Activated naive CD4-positive, alpha-beta T cell treated with Interleukin-2 at 50 U/mL for 16 hours (primary cell): ENCODE results near the gene SERGEF.
A peak's percentile ranks its signal among the peaks of the same experiment; 100 is the strongest.
"Not testable (repeated sequence)": the region's sequence is repeated elsewhere in the genome, so short reads cannot be mapped to it uniquely, and the experiment has no call there.

Experiments used
- DNase-seq: peaks from one replicate; pipeline ENCODE4 v3.0.0-alpha.2; 2020

SERGEF gene

DNA sequence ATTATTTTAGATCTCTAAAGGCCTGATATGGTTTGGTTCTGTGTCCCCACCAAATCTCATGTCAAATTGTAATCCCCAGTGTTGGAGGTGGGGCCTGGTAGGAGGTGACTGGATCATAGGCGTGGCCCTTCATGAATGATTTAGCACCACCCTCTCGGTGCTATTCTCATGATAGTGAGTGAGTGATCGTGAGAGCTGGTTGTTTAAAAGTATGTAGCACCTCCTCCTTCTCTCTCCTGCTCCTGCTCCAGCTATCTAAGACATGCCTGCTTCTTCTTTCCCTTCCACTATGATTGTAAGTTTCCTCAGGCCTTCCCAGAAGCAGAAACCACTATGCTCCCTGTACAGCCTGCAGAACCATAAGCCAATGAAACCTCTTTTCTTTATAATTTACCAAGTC lies 114.1 kb downstream of the SERGEF start:
- DNase-seq, result no peak

DNA sequence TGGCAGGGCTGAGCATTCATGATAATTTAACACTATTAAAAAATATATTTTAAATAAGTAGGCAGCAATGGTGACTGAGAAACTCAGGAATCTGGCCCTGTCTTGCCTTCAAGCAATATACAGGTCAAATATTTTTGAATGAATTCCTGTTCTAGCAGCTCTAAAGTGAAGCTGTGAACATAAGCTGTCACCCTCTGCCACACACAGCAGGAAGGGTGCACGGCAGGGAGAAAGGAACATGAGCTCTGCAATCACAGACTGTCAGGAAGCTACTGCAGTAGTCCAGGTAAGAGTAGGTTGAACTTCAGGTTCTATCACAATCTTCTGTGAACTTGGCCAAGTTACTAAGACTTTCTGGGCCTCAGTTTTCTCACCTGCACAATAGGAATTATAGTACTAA lies 114.8 kb downstream of the SERGEF start:
- DNase-seq, result no peak

DNA sequence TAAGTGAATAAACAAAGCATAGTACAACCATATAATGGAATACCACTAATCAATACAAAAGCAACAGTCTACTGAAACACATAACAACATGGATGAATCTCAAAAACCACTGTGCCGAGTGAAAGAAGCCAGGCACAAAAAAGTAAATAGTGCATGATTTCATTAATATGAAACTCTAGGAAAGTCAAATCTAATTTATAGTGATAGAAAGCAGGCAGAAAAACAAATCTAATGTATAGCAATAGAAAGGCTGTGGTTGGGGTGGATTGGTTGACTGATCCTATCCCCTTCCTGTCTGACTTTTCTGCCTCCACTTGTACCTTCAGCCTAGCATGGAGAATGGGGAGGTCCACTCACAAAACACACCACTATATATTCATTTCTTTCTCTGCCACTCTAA lies 115.4 kb downstream of the SERGEF start:
- DNase-seq, result no peak

DNA sequence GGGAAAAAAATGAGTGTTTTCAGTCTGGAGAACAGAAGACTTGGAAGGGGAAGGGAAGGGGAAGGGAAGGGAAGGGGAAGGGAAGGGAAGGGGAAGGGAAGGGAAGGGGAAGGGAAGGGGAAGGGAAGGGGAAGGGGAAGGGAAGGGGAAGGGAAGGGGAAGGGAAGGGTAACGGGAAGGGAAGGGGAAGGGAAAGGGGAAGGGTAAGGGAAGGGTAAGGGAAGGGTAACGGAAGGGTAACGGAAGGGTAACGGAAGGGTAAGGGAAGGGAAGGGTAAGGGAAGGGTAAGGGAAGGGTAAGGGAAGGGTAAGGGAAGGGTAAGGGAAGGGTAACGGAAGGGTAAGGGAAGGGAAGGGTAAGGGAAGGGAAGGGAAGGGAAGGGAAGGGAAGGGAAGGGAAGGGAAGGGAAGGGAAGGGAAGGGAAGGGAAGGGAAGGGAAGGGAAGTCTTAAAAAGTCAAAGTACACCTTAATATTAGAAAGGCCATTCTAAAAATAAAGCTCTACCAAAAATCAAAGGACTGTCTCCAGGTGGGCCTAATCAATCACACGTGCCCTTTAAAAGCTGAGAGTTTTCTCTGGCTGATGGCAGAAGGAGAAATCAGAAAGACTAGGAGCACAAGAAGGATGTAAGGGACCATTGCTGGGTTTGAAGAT lies 116.2 kb downstream of the SERGEF start:
- not testable (repeated sequence) for DNase-seq

DNA sequence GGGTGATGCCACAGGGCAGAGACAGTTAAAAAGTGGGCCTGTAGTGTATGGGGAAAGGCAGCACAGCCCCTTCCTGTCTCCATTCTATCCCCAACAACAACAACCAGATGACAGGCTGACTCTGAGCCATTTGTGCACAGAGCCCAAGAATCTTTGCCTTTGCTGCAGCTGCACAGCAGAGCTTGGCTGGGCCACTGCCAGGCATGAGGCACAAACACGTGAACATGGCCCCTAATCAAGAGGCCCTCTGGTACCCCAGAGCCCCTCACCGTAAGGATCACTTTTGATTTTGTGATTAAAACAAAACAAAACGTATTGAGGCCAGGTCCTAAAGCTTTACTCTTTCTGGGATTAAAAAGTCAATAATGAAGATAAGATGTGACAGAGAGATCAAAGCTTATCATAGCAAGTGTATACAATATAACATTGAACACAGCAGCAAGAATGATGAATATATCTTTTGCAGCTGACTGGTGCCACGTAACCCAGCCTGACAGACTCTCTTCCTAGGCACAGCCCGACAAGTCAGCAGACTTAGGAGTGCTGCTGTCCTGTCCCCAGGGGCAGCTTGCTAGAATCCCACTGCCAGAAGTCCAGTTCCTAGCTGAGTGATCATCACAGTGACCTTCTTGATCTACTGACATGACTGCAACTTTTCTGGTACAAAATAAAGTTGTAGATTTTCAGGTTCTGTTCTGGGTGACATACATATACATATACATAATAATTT lies 117.8 kb downstream of the SERGEF start:
- DNase-seq, result no peak

DNA sequence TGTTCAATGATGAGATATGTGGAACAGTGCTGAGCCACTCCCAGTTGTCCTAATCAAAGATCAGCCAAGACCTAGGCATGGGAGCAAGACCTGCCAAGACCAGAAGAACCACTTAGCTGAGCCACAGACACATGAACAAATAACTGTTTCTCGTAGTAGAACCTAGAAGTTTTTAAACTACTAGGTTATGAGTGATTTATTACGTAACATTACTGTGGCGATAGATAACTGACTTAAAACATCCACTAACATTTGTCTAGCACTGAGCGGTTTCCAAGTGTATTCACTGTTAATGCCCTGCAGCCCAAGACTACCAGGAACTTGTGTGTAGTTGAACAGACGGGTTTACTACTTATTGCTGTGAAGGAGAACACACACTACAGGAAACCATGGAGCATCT lies 120.4 kb downstream of the SERGEF start:
- no peak for DNase-seq

DNA sequence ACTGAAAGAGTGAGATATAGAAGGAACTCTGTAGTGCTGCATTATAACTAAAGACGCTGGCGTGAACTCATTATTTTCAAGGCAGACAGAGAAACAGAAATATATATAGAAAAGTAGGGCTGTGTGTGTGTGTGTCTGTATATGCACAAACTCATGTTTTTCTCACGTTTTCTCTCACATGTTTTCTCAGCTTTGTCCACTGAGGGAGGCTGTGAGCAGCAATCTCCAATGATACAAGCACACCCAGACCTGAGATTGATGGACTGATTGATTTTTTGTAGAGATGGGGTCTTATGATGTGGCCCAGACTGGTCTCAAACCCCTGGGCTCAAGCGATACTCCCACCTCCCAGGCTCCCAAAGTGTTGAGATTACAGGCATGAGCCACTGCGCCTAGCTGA lies 122.5 kb downstream of the SERGEF start:
- DNase-seq, result no peak

DNA sequence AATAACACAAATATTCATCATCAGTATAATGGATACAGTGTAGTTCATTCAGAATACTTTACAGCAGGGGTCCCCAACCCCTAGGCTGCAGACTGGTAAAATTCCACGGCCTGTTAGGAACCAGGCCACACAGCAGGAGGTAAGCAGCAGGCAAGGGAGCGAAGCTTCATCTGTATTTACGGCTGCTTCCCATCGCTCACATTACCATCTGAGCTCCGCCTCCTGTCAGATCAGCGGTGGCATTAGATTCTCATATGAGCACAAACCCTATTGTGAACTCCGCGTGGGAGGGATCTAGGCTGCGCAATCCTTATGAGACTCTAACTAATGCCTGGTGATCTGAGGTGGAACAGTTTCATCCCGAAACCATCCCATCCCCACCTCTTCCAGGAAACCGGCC lies 125.1 kb downstream of the SERGEF start:
- no peak for DNase-seq

DNA sequence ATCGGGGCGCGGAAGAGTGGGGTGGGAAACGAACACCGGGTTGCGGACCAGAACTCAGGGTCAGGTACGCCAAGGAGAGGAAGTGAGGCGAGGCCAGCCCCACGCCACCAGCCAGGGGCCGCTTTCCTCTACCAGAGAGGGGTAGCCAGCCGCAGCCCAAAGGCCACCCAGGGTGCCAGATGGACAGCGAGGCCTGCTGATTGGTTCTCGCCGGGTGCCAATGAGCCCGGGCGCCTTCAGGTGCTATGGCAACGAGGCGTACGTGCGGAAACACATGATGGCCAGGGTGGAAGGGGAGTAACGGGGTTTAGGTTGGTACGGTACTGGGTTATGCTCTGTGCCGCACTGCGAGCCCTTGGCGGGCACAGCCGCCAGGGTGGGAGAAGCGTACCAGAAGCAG lies 128.9 kb downstream of the SERGEF start:
- no peak for DNase-seq

DNA sequence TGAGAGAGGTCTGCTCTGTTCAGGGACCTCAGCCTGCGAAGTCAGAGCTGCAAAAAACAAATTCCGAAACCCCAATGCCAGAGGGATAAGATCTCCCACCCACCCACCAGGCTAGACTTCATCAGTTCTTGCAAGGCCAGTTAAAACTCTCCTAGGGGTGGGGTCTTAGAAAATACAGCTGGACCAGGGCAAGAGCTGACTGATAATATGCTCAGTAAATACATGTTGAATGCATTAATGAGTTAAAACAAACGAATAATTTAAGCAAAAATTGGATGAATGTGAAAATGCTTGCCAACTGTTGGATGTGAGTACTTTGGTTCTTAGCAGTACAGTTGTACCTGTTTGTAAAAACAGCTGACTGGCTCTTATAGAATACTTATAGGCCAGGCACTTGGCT lies 129.8 kb downstream of the SERGEF start:
- DNase-seq, result no peak

DNA sequence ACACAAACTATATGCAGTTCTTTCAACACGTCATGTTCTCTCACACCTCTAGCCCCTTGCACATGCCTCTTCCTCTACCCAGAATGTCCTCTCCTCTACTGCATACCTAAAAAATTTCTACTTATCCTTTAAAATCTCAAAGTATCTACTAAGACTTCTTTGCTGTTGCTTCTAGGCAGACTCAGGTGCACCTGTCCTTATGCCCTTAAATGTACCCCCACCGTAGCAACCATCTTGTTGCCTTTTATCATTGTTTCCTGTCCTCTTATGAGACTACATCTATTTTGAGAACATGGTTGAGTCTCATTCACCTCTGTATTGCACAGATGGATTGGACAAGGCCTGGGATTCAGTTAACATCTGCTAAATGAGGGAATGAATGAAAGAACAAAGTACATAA lies 134.1 kb downstream of the SERGEF start:
- DNase-seq, result no peak

DNA sequence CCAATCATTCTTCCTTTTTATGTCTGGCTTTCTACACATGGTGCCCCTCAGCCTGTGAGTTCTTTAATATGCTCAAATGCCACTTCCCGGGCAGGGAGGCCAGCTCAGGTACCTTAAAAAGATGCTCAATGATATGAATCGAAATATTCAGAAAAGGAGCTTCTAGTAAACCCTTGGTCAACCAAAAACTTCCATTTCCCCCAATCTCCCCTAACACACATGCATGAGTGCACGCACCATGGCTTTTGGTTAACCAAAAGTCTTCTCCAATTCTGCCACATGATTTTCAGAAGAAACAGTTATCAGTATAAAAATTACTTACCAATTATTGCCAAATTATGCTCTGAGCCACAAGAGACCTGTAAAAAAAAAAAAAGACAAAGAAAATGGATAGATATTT lies 135.0 kb downstream of the SERGEF start:
- DNase-seq, result no peak

DNA sequence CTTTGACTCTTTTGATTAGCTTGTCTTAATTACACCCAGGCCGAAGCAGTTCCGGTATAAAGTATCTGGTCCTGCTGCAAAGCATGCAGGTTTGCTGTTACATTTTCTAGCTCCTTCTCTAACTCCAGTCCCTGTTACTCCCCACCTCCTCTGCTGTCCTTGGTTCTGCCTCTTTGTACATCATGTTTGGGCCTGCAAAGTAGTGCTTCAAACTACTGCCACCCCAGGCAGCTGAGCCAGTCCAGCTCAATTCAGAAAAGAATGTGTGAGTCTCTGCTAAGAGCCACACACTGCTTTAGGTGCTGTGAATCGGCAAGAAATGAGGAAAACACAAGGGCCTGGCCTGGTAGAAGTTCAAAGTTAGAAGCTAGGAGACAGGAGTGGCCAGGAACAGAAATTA lies 136.0 kb downstream of the SERGEF start:
- DNase-seq, result no peak

DNA sequence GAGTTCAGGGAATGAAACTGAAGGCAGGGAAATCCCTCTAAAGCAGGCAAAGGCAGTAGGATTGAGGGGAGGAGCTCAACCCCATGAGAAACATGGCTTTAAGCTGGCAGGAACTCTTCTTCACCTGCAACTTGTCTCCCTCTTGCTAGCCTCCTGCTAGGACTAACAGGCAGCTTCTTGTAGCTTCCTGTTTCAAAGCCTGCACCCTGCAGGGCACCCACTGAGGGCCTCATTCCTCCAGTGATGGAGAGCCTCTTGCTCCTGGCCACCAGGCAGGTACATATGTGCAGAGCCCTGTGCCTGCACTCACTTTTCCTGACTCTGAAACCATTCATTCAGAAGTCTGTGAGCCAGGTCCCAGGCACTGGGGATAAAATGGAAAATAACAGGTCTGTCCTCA lies 137.0 kb downstream of the SERGEF start:
- no peak for DNase-seq

DNA sequence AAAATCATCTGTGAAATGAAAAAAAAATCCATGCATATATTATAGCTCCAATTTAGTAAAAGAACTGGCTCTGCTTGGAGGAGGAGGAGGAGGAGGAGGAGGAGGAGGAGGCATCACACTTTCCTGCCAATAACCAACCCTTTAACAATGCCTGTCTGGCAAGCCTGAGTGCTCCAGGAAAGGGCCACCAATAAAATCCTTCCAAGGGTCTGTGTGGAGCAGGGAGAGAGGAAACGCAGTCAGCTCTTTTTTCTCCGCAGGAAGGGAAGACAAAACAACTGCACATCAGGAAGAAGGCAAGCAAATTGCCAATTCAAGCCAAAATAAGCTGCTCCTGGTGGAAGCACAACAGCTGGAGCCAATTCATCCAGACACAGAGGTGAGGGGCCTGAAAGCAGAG lies 139.3 kb downstream of the SERGEF start:
- no peak for DNase-seq

DNA sequence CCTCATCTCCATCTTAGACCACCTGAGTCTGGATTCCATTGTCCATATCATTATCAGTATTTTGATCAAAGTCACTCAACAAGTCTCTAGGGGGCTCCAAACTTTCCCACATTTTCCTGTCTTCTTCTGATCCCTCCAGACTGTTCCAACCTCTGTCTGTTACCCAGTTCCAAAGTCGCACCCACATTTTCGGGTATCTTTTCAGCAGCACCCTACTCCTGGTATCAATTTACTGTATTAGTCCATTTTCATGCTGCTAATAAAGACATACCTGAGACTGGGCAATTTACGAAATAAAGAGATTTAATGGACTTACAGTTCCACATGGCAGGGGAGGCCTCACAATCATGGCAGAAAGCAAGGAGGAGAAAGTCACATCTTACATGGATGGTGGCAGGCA lies 144.4 kb downstream of the SERGEF start:
- not testable (repeated sequence) for DNase-seq

DNA sequence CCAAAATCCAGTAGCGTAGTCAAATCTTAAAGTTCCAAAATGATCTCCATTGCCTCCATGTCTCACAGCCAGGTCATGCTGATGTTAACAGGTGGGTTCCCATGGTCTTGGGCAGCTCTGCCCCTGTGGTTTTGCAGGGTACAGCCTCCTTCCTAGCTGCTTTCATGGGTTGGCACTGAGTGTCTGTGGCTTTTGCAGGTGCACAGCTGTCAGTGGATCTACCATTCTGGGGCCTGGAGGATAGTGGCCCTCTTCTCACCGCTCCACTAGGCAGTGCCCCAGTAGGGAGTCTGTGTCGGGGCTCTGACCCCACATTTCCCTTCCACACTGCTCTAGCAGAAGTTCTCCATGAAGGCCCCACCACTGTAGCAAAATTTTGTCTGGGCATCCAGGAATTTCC lies 145.5 kb downstream of the SERGEF start:
- no peak for DNase-seq

DNA sequence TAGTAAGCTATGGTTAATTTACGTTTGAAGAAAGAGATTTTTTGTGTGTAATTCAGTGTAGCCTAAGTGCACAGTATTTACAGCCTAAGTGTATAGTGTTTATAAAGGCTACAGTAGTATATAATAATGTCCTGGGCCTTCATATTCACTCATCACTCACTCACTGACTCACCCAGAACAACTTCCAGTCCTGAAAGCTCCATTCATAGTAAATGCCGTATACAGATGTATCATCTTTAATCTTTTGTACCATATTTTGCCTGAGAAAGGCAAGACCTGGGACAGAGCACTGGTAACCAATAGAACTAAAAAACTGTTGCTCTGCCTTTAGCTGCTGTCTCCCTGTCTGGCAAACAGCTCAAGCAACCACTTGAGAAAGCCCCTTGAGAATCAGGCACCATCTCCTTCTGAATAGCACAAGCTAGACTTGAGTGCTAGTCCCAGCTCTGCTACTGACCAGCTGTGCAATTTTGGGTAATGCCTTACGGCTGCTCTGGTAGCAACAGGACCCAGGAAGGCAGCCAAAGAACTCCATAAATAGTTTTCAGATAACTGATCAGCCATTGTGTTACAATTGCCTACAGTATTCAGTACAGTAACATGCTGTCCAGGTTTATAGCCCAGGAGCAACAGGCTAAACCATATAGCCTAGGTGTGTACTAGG lies 146.9 kb downstream of the SERGEF start:
- DNase-seq, result no peak

DNA sequence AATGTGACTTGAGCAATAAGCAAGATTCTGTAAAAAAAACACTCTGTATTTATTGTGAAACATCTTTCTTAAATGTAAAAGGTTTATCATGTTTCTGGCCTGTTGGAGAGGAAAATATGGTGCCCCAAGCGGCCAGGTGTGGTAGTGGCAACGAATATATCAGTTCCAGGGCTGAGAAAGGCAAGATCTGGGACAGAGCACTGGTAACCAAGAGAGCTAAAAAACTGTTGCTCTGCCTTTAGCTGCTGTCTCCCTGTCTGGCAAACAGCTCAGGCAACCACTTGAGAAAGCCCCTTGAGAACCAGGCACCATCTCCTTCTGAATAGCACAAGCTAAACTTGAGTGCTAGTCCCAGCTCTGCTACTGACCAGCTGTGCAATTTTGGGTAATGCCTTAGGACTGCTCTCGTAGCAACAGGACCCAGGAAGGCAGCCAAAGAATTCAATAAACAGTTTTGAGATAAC lies 148.3 kb downstream of the SERGEF start:
- DNase-seq, result peak; percentile 6

DNA sequence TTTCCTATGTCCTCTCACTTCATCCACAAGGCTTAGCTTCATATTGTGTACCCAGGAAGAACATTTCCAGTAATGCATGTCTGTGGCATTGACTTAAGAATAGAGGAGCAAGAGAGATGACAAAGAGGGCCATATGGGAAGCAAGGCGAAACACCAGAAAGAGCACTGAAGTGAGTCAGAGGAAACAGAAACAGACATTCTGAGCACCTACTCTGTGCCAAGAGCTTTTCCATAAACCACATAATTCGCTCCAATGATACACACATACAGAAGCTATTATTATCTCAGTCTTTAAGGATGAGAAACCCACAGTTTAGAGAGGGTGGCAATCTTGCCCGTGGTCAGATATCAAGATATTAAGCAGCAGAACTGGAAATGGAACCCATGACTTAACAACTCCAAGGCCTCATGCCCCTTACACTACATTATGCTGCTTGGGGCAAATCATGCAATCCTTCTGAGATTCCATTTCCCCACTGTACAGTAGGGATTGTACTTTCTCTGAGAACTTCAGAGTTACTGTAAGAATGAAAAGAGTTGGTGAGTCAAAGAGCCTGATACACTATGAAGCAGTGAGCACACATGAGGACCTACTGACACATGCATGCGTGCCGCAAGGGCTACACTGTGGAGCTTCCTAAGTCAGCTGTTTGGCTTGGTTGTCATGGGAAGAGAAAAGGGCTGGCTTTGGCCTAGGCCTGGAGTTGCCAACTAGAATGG lies 151.7 kb downstream of the SERGEF start:
- no peak for DNase-seq

DNA sequence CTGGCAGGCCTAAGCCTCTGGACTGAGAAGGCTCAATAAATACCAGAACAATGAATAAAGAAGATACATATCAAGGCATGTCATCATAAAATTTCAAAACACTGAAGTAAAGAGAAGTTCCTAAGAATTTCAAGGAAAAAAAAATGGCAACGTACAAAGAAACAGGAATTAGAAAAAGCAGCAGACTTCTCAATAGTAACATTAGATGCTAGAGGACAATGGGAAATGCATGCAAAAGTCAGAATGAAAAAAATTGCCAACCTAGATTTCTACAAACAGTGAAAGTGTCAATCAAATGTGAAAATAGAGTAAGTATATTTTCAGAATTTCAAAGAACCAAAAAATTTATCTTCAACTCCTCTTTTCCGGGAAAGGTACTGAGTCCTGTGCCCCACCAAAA lies 153.3 kb downstream of the SERGEF start:
- no peak for DNase-seq

DNA sequence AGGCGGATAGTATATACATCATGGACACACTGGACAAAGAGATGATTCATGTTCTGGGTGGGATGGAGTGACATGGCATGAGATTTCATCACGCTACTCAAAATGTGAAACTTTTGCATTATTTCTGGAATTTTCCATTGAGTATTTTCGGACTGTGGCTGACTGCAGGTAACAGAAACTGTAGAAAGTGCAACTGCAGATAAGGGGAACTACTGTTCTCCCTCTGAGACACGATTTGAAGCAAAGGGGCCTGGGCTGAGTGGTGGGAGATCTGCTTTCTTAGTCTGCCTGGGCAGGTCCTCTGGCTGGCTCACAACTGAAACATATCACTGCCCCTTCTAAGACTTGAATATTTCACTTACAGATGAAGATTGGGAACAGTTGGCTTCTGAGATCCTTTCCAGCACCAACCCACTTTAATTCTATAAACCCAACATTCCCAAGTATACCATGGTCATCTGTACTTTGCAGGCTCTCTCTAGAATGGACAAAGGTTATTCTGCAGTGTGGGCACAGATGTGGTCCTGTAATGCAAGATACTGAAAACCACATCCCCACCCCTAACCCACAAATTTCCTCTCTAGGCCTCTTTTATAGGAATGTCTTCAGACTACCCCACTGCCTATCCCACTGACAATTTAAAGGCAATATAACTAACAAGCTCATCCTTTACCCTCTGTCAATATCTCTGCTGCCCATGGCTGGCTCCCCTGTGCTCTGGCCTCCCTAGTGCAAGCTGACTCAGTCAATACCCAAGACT lies 157.1 kb downstream of the SERGEF start:
- DNase-seq, result no peak

DNA sequence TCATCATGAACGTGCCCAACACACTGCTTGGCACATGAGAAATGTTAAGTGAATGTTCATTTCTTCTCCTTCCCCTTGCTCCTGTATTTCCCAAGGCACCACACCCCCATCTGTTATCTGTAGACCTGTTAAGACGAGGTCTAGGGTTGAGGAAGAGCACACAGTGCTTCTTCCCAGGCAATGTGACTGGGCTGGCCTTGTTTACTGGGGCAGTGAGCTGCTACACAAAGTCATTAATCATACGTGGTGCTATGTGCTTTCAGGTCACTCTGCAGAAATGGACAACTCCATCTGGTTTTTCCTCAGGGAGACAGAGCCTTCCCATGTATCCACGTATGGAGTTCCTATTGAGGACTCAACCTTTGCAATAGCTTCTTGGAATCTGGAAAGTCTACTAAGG lies 159.6 kb downstream of the SERGEF start:
- no peak for DNase-seq
